Right ventricle myocardium inferior (tissue), 1 donor: ENCODE data around the gene TJP1. TPM values are rescaled to one million over a fixed set of nuclear protein-coding genes. Genes with fewer than 3 reads are reported as not detected.
A peak's percentile ranks its signal among the peaks of the same experiment; 100 is the strongest.
"Not testable (repeated sequence)": the region's sequence is repeated elsewhere in the genome, so short reads cannot be mapped to it uniquely, and the experiment has no call there.

Source experiments
- ATAC-seq: fragments of 200-7000 bp; cut with Tn5 transposase; one replicate; pipeline ENCODE4 v1.9.1; 2020; ENCODE audit warnings: mild to moderate bottlenecking, moderate library complexity
- DNase-seq: peaks from one replicate; pipeline ENCODE4 v3.0.0; 2021; ENCODE audit errors: missing footprints
- intact Hi-C: fragments of 100-400 bp; cut with DNase I; formaldehyde crosslinking; loops from one replicate; pipeline ENCODE4 v1.11.0; 2022
- total RNA-seq: library from RNA; stranded (reverse); fragmentation: NEBNext Ultra II Directional; extraction: Animal tissue kit (Norgen Biotek cat#: 25700); gene quantifications from one replicate; pipeline ENCODE4 v1.2.1, GENCODE V29; 2021
- donor health status: DM: no; HTN: yes; CAD: no; lungs with severe emphysema.

The TJP1 gene
- total RNA-seq, 1 donor from 2014 or later, result 111 TPM

DNA sequence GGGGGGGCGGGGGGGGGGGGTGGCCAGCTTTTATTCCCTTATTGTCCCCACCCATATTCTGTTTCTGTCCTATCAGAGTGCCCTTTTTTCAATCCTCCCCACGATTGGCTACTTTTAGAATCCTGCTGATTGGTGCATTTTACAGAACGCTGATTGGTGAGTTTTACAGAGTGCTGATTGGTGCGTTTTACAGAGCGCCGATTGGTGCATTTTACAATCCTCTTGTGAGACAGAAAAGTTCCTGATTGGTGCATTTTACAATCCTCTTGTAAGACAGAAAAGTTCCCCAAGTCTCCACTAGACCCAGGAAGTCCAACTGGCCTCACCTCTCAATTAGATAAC lies 164.8 kb downstream of the TJP1 start:
- ATAC-seq, DNase-seq, intact Hi-C loops: not testable (repeated sequence)

DNA sequence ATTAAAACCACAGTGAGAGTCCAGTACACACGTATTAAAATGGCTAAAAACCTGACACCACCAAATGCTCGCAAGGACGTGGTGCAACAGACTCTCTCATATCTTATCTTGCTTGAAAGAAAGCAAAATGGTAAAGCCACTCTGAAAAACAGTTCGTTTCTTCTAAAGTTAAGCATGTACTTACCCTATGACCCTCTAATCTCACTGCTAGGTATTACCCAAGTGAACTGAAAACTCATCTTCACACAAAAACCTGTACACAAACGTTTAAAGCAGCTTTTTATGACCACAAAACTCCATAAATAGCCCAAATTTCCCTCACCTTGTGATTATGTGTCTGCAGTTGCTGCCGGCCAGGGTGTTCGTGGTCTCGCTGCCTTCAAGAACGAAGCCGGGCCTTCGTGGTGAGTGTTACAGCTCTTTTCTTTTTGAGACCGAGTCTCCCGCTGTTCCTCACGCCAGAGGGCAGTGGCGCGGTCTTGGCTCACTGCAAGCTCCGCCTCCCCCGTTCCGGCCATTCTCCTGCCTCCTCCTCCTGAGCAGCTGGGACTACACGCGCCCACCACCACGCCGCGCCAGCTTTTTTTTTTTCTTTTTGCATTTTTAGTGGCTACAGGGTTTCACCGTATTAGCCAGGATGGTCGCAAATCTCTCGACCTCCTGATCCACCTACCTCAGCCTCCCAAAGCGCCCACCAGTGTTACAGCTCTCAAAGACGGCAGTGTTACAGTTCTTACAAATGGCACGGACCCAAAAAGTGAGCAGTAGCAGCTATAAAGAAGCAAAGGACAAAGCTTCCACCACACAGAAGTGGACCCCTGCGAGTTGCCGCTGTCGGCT lies 165.4 kb downstream of the TJP1 start:
- no peak for ATAC-seq
- DNase-seq, result no peak
- intact Hi-C loops, result no loop called here

DNA sequence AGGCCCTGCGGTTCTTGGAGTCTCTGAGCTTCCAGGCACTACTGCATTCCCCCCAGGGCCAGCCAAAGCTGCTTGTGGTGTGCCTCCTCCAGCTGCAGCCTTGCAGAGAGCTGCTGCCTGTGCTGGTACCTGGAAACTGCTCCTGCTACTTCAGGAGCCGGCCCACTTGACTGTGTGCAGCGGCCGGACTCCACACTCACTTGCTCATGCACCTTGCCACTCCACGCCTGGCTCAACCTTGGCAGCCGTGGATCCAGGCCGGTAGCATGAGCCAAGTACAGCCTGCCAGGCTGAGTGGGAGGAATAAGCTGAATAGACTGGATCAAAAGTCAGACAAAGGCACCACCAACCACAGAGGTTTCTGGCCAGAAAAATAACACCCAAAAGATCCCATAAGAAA lies 169.7 kb downstream of the TJP1 start:
- DNase-seq (no peak), ATAC-seq (peak; percentile 81)
- intact Hi-C loops, result no loop called here

DNA sequence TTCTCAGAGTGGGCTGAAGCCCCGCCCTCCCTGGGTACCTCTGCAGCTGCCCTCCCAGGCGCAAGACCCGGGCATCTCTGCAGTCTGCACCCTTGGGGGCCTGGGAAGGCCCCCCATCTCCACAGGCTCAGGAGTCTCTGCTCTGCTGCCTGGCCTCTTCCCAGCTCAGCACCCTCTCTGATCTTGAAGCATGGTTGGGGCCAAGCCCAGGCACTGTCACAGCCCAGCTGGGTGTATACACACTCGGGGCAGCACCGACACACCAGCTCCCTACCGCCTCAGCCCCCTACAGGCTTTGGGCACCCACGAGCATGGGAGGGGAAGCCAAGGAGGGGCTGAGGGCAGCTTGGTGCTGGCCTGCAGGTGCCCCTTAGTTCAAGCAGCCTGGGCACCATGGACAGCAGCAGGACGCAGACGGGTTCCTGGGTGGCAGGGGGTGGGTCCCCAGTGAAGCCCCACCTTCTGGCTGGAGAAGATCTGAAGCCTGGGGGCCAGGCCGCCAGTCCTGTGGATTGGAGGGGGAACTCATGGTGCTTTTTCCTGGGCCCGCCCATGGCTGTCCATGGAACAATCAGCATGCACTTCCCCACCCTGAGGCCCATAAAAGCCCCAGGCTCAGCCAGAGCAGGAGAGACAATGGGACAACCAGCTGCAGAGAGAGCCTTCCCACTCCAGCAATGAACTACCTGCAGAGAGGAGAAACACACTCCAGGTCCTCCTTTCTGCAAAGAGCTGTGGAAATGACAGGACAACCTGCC lies 170.6 kb downstream of the TJP1 start:
- DNase-seq (no peak), ATAC-seq (no peak)
- intact Hi-C loops, result no loop called here
